Ecto neural progenitor cell (in vitro differentiated cells): ENCODE results near the gene ALLC.
A peak's percentile ranks its signal among the peaks of the same experiment; 100 is the strongest.
"Not testable (repeated sequence)": the region's sequence is repeated elsewhere in the genome, so short reads cannot be mapped to it uniquely, and the experiment has no call there.

Experiments used
- DNase-seq: peaks from one replicate; pipeline ENCODE4 v3.0.0-alpha.2; 2018; ENCODE audit warnings: low spot score

ALLC gene

GRCh38 chr2:3657881-3658280, at the start of gene ALLC:
ALLC (plus strand) TSS chr2:3658200; CDS start chr2:3671158, 12,958 bp downstream.
- no peak for DNase-seq

DNA sequence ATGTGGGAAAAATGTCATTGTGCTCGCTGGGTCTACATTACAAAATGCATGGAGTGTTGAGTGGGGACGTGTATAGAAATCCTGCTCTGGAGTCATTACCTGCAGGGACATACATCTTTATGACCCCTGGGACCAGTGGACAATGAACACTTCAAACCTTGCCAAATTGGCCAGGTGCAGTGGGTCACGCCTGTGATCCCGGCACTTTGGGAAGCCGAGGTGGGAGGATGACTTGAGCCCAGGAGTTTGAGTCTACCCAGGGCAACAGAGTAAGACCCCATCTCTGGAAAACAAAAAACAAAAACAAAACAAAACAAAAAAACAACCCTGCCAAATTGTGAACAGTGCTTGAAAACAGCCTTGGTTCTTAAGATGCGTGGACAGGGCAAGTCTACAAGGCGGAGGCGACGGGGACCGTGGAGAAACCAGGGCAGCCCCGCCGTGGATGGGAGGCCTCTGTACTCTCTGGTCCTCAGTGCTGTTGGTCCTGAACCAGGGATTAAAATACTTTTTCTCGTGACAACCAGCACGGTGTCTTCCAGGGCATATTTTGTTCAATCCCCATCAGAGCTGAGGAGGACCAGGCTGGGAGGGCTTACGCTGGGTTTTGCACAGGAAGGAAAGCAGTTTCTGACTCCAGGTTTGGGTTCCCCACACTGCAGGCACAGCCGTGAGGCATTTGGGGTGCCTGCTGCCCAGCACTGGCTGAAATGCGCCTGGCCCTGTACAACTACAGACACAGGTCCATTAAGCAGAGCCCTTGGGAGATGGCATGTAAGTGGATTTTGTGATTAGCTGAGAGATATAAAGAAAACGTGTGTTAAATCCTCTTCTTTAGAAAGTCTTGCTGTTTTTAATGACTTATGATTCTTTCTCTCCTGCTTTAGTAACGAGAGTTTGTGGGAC, 49.4 kb upstream of the ALLC start:
- peak; percentile 37 for DNase-seq

- not testable (repeated sequence) for DNase-seq
These were observed 48.7 kb upstream of the ALLC start for GRCh38 chr2:3609279-3609673.

GRCh38 chr2:3610415-3610814, 47.6 kb upstream of the ALLC start:
- DNase-seq, result no peak

DNA sequence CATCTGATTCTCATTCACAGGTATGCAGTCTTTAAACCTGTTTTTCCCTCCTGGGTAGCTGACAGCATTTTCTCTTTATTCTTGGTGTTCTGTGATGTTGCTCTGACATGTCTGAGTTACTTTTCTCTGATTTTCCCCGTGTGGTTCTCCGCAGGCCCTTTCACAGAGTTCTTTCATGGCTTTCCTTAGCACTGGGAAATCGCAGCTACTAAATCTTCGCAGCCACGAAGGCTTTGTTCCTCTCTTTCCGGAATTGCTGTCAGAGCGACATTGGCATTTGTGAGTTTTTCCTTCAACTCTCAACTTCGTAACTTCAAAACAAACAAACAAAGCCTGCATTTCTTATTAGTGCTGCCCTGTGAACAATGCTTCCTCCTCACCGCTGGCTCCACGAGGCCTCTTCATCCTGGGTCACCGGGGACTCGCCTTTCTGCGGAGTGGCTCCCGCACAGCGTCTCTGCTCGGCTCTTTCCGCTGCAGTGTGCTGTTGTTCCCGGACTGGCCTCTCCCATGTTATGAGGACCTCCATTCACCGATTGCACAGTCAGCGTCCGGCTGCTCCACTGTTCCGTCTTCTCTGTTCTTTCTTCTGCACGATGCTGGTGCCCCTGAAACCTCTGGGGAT, 47.0 kb upstream of the ALLC start:
- peak; percentile 48 for DNase-seq

GRCh38 chr2:3611589-3611988, 46.4 kb upstream of the ALLC start:
- peak; percentile 70 for DNase-seq

GRCh38 chr2:3612639-3613523, 45.1 kb upstream of the ALLC start:
- no peak for DNase-seq

- DNase-seq, result no peak
These were observed 44.5 kb upstream of the ALLC start for GRCh38 chr2:3613524-3613905.

- not testable (repeated sequence) for DNase-seq
These were observed 43.3 kb upstream of the ALLC start for GRCh38 chr2:3614743-3615142.

- not testable (repeated sequence) for DNase-seq
These were observed 42.3 kb upstream of the ALLC start for GRCh38 chr2:3615541-3616200.

DNA sequence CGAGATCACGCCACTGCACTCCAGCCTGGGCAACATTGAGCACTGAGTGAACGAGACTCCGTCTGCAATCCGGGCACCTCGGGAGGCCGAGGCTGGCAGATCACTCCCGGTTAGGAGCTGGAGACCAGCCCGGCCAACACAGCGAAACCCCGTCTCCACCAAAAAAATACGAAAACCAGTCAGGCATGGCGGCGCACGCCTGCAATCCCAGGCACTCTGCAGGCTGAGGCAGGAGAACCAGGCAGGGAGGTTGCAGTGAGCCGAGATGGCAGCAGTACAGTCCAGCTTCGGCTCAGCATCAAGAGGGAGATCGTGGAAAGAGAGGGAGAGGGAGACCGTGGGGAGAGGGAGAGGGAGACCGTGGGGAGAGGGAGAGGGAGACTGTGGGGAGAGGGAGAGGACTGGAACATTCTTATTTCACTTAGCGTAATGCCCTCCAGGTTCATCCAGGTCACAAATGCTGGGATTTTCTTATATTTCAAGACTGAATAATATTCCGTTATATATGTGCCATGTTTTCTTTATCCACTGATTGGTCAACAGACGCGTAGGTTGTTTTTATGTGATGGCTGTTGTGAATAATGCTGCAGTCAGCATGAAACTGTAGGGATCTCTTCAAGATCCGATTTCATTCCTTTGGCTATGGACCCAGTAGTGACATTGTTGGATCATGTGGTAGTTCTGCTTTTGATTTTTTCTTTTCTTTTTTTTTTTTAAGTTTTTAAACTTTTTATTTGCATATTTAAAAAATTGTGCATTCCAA, 41.4 kb upstream of the ALLC start:
- DNase-seq, result not testable (repeated sequence)

GRCh38 chr2:3617198-3617890, 40.7 kb upstream of the ALLC start:
- no peak for DNase-seq

DNA sequence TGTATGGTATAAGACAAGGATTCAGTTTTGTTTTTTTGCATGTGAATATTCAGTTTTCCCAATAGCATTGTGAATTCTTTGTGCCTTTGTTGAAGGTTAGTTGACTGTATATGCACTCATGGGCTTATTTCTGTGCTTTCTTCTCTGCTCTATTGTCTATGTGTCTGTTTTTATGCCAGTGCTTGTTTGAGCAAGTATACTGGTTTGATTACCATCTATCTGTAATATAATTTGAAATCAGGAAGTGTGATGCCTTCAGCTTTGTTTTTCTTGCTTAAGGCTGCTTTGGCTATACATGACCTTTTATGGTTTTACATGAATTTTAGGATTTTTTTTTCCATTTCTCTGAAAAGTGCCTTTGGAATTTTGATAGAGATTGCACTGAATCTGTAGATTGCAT, 39.6 kb upstream of the ALLC start:
- no peak for DNase-seq

- DNase-seq, result no peak
These were observed 39.0 kb upstream of the ALLC start for GRCh38 chr2:3619033-3619432.

DNA sequence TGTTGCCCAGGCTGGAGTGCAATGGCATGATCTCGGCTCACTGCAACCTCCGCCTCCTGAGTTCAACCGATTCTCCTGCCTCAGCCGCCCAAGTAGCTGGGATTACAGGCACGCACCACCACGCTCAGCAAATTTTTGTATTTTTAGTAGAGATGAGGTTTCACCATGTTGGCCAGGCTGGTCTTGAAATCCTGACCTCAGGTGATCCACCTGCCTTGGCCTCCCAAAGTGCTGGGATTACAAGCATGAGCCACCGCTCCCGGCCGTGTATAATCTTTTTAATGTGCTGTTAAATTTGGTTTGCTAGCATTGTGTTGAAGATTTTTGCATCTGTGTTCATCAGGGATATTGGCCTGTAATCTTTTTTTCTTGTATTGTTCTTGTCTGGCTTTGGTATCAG, 38.3 kb upstream of the ALLC start:
- not testable (repeated sequence) for DNase-seq

GRCh38 chr2:3620834-3621233, 37.2 kb upstream of the ALLC start:
- DNase-seq, result no peak

DNA sequence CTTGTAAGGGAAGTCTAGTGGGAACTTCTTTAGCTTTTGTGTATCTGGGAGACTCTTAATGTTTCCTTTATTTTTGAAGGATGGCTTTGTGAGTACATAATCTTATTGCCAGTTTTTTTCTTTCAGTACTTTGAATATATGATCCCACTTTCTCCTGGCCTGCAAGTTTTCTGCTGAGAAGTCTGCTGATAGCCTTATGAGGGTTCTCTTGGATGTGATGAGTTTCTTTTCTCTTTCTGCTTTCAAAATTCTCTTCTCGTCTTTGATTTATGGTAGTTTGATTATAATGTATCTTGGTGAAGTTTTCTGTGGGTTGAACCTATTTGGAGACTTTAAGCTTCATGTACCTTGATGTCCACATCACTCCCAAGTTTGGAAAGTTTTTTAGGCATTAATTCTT, 35.0 kb upstream of the ALLC start:
- DNase-seq, result no peak

- no peak for DNase-seq
These were observed 33.8 kb upstream of the ALLC start for GRCh38 chr2:3624059-3624794.

DNA sequence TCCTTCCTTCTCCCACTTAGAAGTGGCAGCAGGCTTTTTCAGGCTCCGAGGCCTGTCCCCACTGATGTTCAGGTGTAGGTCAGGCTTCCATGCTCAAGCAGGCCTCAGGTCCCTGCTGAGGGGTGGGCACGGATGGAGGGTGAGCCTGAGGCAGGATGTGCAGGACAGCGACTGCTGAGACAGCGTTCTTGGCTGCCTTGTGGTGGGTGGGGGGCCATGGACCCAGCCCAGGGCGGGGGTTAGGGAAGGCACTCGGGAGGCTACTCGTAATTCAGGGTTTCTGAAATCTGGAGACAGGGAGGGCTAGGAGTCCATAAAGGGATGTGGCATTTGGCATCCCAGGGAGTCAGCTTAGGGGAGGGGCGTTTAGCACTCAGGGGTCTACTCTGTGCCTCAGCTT, 32.8 kb upstream of the ALLC start:
- DNase-seq, result no peak
